Measurements from ENCODE around the gene EFCAB14.

GRCh38 chr1:46639547-46639946 is 79.4 kb downstream of the EFCAB14 start:
- TF ChIP-seq CTCF (IDR thresholded peaks at IDR 0.05; ENCODE audit: extremely low read depth in 1 of 2, insufficient read depth in 1 of 2, low read depth in 1 of 2, low read length in 2 of 2) (no peak), POLR2A (IDR thresholded peaks at IDR 0.05; ENCODE audit: low read depth, low read length) (no peak), EZH2 (IDR thresholded peaks at IDR 0.05; ENCODE audit: borderline replicate concordance, low read depth, low read length, severe bottlenecking) (no peak), JUN (IDR thresholded peaks at IDR 0.05; ENCODE audit: borderline replicate concordance, insufficient read depth, insufficient read length, low read depth) (no peak), POLR2AphosphoS5 (IDR thresholded peaks at IDR 0.05; ENCODE audit: insufficient read depth, low read depth, low read length) (no peak), MYC (IDR thresholded peaks at IDR 0.05; ENCODE audit: low read depth, low read length) (no peak), FOS (IDR thresholded peaks at IDR 0.05; ENCODE audit: borderline replicate concordance, insufficient read depth, low read length) (no peak), GATA2 (IDR thresholded peaks at IDR 0.05; ENCODE audit: insufficient read depth, insufficient read length, low read depth, low read length) (no peak)

Data from endothelial cell of umbilical vein (primary cell).